NB4 (cell line): Measurements from ENCODE around the gene SEC31A.

Experiments
- DNase-seq: peaks from one replicate; pipeline ENCODE4 v3.0.0; 2010; ENCODE audit warnings: low read depth
- H3K4me3 ChIP-seq: one replicate; pipeline ENCODE4 v1.5.1; 2011; ENCODE audit warnings: mild to moderate bottlenecking, low read depth, low read length, moderate library complexity
- MAX ChIP-seq: IDR thresholded peaks from 2 replicates; pipeline ENCODE4 v1.6.1; 2011; ENCODE audit warnings: low read depth, low read length
- MYC ChIP-seq: IDR thresholded peaks from 2 replicates; pipeline ENCODE4 v1.6.1; 2011; ENCODE audit warnings: low read depth, low read length
- POLR2A ChIP-seq: IDR thresholded peaks from 2 replicates; pipeline ENCODE4 v1.6.1; 2011; ENCODE audit warnings: mild to moderate bottlenecking; ENCODE audit not compliant: insufficient read length; ENCODE audit errors: extremely low read depth
- TF ChIP-seq, protein P1 (sequence below): IDR thresholded peaks from one replicate; pipeline ENCODE4 v1.5.1; 2012; ENCODE audit warnings: low read depth, low read length

The SEC31A gene

GRCh38 chr4:82898322-82899243 lies 7.6 kb upstream of the SEC31A start:
- peak overlapping the region; percentile 97 for H3K4me3 ChIP-seq
- TF ChIP-seq MYC (no peak), MAX (no peak), POLR2A (no peak)
- TF ChIP-seq, protein P1, sequence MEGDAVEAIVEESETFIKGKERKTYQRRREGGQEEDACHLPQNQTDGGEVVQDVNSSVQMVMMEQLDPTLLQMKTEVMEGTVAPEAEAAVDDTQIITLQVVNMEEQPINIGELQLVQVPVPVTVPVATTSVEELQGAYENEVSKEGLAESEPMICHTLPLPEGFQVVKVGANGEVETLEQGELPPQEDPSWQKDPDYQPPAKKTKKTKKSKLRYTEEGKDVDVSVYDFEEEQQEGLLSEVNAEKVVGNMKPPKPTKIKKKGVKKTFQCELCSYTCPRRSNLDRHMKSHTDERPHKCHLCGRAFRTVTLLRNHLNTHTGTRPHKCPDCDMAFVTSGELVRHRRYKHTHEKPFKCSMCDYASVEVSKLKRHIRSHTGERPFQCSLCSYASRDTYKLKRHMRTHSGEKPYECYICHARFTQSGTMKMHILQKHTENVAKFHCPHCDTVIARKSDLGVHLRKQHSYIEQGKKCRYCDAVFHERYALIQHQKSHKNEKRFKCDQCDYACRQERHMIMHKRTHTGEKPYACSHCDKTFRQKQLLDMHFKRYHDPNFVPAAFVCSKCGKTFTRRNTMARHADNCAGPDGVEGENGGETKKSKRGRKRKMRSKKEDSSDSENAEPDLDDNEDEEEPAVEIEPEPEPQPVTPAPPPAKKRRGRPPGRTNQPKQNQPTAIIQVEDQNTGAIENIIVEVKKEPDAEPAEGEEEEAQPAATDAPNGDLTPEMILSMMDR: peak; percentile 15
- DNase-seq: peak; percentile 49

- H3K4me3 ChIP-seq: peak overlapping the region; percentile 97
- TF ChIP-seq, protein P1: no peak
- no peak for TF ChIP-seq MYC
- no peak for DNase-seq
These were observed 5.8 kb upstream of the SEC31A start for GRCh38 chr4:82896755-82897154.

DNA sequence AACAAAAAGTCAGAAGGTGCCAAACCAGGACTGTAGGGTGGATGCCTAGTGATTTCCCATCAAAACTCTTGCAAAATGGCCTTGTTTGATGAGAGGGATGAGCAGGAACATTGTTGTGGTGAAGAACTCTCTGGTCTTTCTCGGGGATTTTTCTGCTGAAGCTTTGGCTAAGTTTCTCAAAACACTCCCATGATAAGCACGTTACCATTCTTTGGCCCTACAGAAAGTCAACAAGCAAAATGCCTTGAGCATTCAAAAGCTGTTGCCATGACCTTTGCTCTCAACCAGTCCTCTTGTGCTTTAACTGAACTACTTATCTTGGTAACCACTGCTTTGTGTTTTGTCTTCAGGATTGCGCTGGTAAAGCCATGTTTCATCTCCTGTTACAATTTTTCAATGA lies 3.0 kb upstream of the SEC31A start:
- H3K4me3 ChIP-seq: no peak overlapping the region
- TF ChIP-seq MYC (no peak), POLR2A (no peak), MAX (no peak)
- TF ChIP-seq, protein P1: no peak
- no peak for DNase-seq

DNA sequence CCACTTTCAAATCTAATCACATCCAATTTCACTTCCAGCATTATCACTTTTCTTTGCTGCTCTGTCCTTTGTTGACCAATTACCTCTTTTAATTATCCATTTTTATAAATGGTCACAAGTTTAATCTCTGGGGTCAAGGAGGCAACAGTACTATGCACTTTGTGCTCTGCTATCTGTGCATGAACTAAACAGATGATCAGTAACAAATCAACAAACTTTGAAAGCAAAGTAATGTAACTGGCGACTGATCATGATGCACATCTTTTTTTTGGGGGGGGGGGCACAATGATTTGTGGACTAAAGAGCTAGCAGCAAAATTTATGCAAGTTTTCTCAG lies 1.5 kb upstream of the SEC31A start:
- no peak for DNase-seq
- TF ChIP-seq MYC: no peak
- TF ChIP-seq MAX: no peak
- TF ChIP-seq POLR2A: no peak
- TF ChIP-seq, protein P1: no peak
- no peak overlapping the region for H3K4me3 ChIP-seq

DNA sequence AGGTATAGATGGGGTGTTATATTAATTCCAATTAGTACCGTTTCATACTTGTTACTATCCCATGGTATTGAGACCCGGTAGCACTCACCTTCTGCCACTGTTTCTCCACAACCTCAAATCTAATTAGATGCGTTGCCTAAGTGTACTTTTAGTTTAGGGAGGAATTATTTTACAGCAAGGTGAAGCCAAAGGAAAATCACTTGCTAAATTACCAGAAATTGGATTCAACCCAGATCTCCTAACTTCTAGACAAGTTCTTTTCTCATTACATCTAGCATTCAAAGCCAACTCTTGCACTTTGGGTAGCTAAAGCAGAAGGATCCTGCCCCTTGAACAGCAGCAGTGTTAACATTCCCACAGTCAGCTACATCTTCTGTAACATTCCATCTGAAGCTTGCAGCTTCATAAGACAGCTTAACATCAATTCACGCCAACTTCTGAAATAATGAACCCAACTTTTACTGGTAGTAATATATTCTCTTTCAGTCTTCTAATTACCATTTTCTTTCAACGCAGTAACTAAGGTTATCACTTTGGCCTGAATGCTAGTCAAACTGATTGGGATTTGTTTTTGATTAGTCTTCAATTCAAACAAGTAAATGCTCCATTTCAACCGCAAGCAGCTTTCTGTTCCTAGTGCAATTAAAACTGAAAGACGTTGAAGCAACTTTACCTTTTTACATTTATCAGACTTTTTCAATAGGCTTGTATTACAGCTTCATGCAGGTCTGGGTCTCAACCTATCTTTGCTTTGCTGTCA lies 934 bp upstream of the SEC31A start:
- peak; percentile 35 for DNase-seq
- peak overlapping the region; percentile 68 for H3K4me3 ChIP-seq
- TF ChIP-seq MAX (no peak), MYC (no peak), POLR2A (no peak)
- TF ChIP-seq, protein P1: no peak
